WTC11 (cell line): ENCODE results near the gene RPL39L.

ENCODE experiments used
- CTCF ChIP-seq: fragments of 200-600 bp; IDR thresholded peaks from 2 replicates; pipeline ENCODE4 v1.8.0; 2022; ENCODE audit warnings: antibody characterized with exemption
- E2F5 ChIP-seq: sonication (generic); formaldehyde crosslinking; IDR thresholded peaks from 2 replicates; pipeline ENCODE4 v1.8.1; 2022; ENCODE audit warnings: mild to moderate bottlenecking, moderate library complexity, missing genetic modification reagents
- MAX ChIP-seq: sonication (generic); formaldehyde crosslinking; IDR thresholded peaks from 2 replicates; pipeline ENCODE4 v1.8.0; 2022; ENCODE audit warnings: mild to moderate bottlenecking, missing genetic modification reagents
- RELA ChIP-seq: sonication (generic); formaldehyde crosslinking; IDR thresholded peaks from 2 replicates; pipeline ENCODE4 v1.8.1; 2022; ENCODE audit warnings: missing genetic modification reagents, mild to moderate bottlenecking, borderline replicate concordance
- USF2 ChIP-seq: sonication (generic); formaldehyde crosslinking; IDR thresholded peaks from 2 replicates; pipeline ENCODE4 v1.8.1; 2023; ENCODE audit warnings: mild to moderate bottlenecking, missing genetic modification reagents, moderate library complexity
- ZNF232 ChIP-seq: sonication (generic); formaldehyde crosslinking; IDR thresholded peaks from 2 replicates; pipeline ENCODE4 v1.8.0; 2022; ENCODE audit warnings: mild to moderate bottlenecking, missing genetic modification reagents
- ZNF423 ChIP-seq: fragments of 250-450 bp; sonication (Bioruptor Pico); IDR thresholded peaks from 2 replicates; pipeline ENCODE4 v2.1.2; 2022; ENCODE audit warnings: mild to moderate bottlenecking, moderate library complexity

GRCh38 chr3:187072102-187072501 is 67.2 kb downstream of the RPL39L start:
- TF ChIP-seq USF2 (no peak), ZNF232 (CRISPR knock-in tag) (no peak), CTCF (no peak), MAX (no peak), RELA (CRISPR knock-in tag) (no peak), E2F5 (CRISPR knock-in tag) (no peak), ZNF423 (CRISPR knock-in tag) (no peak)
